Retinal pigment epithelial cell (primary cell): ENCODE results near the gene CERS1.
A peak's percentile ranks its signal among the peaks of the same experiment; 100 is the strongest.

Experiments used
- DNase-seq: peaks from one replicate; pipeline ENCODE4 v3.0.0-alpha.2; 2010; ENCODE audit warnings: low read depth
- H3K4me3 ChIP-seq: 2 replicates; pipeline ENCODE4 v1.5.1; 2011; ENCODE audit warnings: mild to moderate bottlenecking, low read length, control low read depth, moderate library complexity
- CTCF ChIP-seq: conservative IDR thresholded peaks from 2 replicates; pipeline ENCODE4 v1.5.1; 2011; ENCODE audit warnings: low read depth, low read length, control low read depth, inconsistent platforms

CERS1 gene

GRCh38 chr19:18846862-18847548, 49.0 kb downstream of the CERS1 start:
- no peak overlapping the region for H3K4me3 ChIP-seq
- DNase-seq, result no peak
- TF ChIP-seq CTCF, result peak; percentile 96

DNA sequence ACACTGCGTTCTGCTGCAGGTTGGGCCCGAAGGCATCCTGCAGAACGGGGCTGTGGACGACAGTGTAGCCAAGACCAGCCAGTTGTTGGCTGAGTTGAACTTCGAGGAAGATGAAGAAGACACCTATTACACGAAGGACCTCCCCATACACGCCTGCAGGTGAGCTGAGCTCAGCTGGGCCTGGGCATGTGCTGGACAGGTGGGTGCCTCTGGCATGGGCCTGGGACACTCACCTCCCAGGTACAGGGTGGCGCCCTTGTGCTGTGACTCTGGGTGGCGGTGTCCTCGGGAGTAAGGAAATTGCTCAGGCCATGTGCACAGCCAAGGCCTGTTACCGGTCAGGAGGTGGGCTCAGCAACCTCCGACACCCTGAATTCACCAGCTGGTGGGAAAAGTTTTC, 50.0 kb downstream of the CERS1 start:
- DNase-seq, result no peak
- H3K4me3 ChIP-seq, result no peak overlapping the region
- no peak for TF ChIP-seq CTCF

- DNase-seq, result no peak
- no peak overlapping the region for H3K4me3 ChIP-seq
- no peak for TF ChIP-seq CTCF
These were observed 51.1 kb downstream of the CERS1 start for GRCh38 chr19:18844806-18845329.

GRCh38 chr19:18843960-18844359, 52.0 kb downstream of the CERS1 start:
- DNase-seq, result no peak
- TF ChIP-seq CTCF, result no peak

DNA sequence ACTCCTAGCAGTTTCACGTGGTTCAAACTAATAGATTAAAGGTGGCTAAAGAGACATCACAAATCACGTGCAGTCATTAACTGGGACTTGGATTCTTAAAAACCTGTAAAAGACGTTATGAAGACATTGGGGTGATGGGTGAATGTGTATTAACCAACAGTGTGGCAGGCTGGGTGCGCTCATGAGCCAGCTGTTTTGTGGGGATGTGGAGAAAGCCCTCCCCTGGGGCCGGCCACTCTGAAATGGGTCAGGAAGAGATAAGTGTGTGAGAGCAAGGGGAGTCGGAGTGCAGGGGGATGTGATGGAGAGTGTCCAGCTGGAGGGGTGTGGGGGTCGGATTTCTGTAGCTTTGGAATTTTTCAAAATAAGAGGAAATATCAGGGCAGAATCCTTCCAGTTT, 53.8 kb downstream of the CERS1 start:
- no peak for TF ChIP-seq CTCF
- H3K4me3 ChIP-seq, result no peak overlapping the region
- no peak for DNase-seq

More at GRCh38 chr19:18843960-18844359, 52.0 kb downstream of the CERS1 start:
- H3K4me3 ChIP-seq, result no peak overlapping the region

- no peak for DNase-seq
- no peak for TF ChIP-seq CTCF
These were observed 54.6 kb downstream of the CERS1 start for GRCh38 chr19:18841400-18841799.

More at GRCh38 chr19:18841400-18841799, 54.6 kb downstream of the CERS1 start:
- H3K4me3 ChIP-seq, result no peak overlapping the region
